Stimulated activated CD4-positive, alpha-beta T cell treated with anti-CD3 and anti-CD28 coated beads, Interleukin-1b, Interleukin-23, amount 100 ng/mL, for 4 hours (primary cell): ENCODE measurements around the gene ERCC3.
"Not testable (repeated sequence)": the region's sequence is repeated elsewhere in the genome, so short reads cannot be mapped to it uniquely, and the experiment has no call there.

Experiments
- DNase-seq, 2 donors: peaks; one replicate each; pipeline ENCODE4 v3.0.0-alpha.2; 2020; ENCODE audit warnings: low read depth in 2 of 2

Gene ERCC3

GRCh38 chr2:127226132-127226519 is 67.8 kb downstream of the ERCC3 start:
- no peak for DNase-seq

DNA sequence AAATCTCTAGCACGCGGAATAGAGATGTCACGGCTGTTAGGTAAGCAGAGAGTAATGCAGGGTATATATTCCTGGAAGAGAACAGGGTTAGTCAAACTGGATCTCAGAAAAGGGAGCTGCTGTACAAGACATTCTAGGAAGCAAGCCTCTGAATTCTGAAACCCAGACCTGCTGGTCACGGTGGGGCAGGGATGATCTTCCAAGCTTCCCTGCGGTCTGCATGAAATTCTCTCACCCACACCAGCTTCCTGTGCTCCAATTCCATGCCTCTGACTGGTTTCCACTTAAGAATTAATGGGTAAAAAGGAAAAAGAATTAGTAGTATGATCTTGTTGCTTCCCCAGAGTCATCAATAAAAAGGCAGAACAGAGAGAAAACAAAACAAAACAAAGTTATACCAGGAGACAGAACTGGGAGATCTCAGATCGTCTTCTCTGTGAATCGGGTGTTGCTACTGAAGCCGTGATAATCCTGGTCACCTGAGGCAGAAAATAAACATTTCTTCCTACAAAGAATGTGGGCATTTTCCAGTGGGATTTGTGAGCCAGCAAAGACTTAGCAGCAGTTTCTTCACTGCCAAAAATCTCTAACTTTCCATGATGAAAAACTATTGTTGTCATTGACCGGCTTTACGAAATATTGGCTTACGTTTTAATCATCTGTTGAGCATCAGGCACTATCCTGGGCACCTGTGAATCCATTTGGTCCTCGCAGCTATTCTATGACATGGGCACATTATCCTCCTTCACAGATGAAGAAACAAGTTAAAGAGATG is 68.6 kb downstream of the ERCC3 start:
- no peak for DNase-seq

GRCh38 chr2:127224135-127224534 is 69.8 kb downstream of the ERCC3 start:
- DNase-seq: not testable (repeated sequence)

GRCh38 chr2:127220768-127221527 is 73.0 kb downstream of the ERCC3 start:
- no peak for DNase-seq

- DNase-seq: no peak
These were observed 73.7 kb downstream of the ERCC3 start, which contains the start of gene CYP27C1 for GRCh38 chr2:127220102-127220767. Gene CYP27C1 (minus strand): TSS chr2:127220299. CDS start chr2:127220270, 29 bp downstream.

- no peak for DNase-seq
These were observed 74.5 kb downstream of the ERCC3 start for GRCh38 chr2:127219171-127220070.

- no peak for DNase-seq
These were observed 75.2 kb downstream of the ERCC3 start for GRCh38 chr2:127218812-127219170.

GRCh38 chr2:127217470-127218325 is 76.2 kb downstream of the ERCC3 start:
- no peak for DNase-seq

DNA sequence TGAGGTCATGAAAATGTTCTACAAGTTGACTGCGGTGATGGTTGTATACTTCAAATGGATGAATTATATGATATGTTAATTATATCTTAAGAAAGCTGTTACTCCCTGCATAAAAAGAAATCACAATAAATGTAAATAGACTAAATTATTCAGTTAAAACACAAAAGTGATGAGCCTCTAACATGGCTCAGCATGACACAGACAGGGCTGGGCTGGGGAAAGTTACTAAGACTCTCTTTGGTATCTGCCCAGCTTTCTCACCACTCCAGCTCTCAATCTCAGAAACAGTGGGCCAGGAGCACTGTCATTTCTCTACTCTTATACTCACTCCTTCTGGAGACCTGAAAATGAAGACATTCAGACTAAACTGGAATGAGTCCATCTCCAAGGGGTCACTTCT is 77.4 kb downstream of the ERCC3 start:
- DNase-seq: no peak

DNA sequence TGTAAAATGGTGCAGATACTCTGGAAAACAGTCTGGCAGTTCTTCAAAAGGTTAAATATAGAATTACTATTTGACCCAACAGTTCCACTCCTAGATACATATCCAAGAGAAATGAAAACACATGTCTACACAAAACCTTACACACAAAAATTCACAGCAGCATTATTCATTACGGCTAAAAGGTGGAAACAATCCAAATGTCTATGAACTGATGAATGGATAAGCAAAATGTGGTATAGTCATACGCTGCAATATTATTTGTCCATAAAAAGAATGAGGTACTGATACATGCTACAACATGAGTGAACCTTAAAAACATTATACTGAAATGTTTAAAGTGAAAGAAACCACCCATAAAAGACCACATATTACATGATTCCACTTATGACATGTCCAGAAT is 77.8 kb downstream of the ERCC3 start:
- DNase-seq: no peak

DNA sequence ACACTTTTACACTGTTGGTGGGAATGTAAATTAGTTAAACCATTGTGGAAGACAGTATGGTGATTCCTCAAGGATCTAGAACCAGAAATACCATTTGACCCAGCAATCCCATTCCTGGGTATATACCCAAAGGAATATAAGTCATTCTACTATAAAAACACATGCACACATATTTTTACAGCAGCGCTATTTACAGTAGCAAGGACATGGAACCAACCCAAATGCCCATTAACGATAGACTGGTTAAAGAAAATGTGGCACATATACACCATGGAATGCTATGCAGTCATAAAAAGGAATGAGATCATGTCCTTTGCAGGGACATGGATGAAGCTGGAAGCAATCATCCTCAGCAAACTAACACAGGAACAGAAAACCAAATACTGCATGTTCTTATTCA is 79.7 kb downstream of the ERCC3 start:
- DNase-seq: not testable (repeated sequence)

GRCh38 chr2:127208313-127208712 is 85.6 kb downstream of the ERCC3 start:
- no peak for DNase-seq
